ENCODE measurements around the gene FGF16.
"Not testable (repeated sequence)": the region's sequence is repeated elsewhere in the genome, so short reads cannot be mapped to it uniquely, and the experiment has no call there.

The FGF16 gene

GRCh38 chrX:77446908-77447652 is at the start of gene FGF16:
TSS of gene FGF16 (plus strand) at chrX:77447389. CDS start at chrX:77447675, 286 bp downstream.
- DNase-seq (ENCODE audit: low spot score), result no peak

DNA sequence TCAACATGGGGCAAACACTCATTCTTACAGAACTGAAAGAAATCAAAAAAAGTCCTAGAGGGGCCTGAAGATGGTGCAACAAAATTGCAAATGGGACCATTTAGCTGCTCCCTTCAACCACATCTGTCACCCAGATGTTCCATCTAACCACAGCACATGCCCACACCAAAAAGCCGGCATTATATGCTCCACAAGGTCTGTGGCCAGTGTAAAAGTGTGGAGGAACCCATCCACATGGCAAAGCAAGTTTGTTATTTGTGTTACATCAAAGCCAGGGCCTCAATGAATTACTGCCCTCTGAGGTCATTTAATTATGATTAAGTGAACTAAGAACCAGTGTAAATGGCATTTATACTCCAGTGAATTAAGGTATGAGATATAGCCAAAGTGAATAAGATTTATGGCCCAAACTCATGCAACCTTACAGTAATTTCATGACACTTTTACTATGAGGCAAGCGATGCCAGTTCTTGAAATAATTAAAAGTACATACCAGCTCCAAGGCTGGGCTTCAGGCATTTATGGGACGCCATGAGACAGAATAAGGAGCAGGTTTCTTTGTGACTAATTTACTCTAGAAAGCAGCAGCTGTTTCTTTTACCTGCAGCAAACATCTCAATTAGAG is 48.7 kb upstream of the FGF16 start:
- no peak for DNase-seq (ENCODE audit: low spot score)

- no peak for DNase-seq (ENCODE audit: low spot score)
These were observed 42.8 kb upstream of the FGF16 start for GRCh38 chrX:77404419-77404818.

DNA sequence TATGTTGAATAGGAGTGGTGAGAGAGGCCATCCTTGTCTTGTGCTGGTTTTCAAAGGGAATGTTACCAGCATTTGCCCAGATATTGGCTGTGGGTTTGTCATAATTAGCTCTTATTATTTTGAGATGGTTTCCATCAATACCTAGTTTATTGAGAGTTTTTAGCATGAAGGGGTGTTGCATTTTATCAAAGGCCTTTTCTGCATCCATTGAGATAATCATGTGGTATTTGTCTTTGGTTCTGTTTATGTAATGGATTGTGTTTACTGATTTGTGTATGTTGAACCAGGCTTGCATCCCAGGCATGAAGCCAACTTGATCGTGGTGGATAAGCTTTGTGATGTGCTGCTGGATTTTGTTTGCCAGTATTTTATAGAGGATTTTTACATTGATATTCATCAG is 39.4 kb upstream of the FGF16 start:
- not testable (repeated sequence) for DNase-seq (ENCODE audit: low spot score)

DNA sequence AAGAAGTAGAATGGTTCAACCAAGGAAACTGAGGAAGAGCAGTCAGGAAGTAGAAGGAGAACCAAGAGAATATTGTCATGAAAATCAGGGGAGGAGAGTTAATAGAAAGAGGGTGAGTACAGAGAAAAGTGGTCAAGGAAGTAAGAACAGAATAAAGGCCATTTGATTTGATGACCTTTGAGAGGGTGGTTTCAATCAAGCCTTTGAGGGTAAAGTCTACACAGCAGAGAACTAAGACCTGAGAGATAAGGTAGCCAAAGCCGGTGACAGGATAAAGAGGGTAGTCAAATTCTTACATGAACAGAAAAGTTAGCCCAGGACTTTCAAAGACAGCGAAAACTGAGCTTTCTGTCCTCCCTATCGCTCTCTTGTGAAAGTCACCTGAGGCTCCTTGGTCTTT is 34.6 kb upstream of the FGF16 start:
- DNase-seq (ENCODE audit: low spot score), result no peak

DNA sequence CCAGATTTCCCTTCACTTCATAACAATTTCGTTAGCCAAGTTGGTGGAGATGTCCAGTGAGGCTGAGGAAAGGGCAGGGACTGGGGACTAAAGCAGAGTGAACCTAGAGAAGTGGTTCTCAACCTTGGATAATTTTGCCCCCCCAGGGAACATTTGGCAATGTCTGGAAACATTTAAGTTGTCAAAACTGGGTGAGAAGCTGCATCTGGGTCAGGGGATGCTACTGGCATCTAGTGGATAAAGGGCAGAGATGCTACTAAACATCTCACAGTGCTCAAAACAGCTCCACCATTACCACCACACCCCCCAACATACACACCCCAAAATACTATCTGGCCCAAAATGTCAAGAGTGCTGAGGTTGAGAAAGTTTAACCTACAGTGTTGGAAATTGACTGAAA is 32.0 kb upstream of the FGF16 start:
- no peak for DNase-seq (ENCODE audit: low spot score)

DNA sequence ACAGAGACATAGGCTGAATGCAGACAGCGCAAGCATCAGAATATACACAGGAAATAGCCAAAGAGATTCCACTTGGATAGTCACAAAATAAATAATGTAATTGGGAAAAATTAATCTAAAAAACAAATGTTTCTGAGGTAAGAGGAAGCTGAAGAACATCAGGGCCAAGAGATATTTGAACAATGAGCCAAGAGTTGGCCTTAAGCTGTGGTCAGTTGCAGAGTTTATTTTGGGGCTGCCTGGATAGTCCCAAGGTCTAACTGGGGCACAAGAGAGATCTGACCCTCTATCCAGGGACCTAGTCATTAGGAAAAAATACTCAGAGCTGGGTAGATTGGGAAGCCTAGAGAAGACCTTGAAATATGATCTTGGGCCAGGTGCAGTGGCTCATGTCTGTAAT is 31.3 kb upstream of the FGF16 start:
- DNase-seq (ENCODE audit: low spot score), result no peak

DNA sequence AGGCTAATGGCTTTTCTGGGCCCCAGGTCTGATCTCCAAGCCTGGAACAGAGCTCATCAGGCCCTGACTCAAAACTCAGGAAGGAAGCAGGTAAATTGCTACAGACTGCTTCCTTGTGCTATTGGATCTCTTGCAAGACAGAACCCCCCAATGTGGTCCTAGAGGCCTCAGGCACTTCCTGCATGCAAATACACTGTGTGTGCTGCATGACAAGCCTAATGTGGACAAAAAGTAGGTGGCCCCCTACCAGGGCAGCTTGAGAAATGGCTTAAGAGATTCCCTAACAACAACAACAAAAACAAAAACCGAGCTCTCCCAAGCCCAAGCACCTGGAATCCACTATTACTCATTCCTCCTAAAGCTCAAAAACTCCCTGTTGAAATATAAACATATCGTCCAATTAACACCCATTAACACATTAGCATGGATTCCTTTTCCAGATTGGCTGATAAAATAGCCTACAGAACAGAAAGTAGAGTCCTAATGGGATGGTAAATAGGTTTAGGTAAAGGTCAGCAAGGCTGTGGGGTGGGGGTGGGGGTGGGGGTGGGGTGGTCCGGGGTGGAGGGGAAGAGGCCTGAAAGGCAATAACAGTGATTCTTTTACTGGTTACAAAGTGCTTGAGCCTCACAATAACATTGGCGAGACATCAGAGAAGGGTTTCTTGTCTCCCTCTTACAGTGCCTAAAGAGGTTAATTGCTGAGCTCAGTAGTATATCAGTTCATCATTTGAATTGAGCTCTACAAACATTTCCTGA is 24.1 kb upstream of the FGF16 start:
- no peak for DNase-seq (ENCODE audit: low spot score)

DNA sequence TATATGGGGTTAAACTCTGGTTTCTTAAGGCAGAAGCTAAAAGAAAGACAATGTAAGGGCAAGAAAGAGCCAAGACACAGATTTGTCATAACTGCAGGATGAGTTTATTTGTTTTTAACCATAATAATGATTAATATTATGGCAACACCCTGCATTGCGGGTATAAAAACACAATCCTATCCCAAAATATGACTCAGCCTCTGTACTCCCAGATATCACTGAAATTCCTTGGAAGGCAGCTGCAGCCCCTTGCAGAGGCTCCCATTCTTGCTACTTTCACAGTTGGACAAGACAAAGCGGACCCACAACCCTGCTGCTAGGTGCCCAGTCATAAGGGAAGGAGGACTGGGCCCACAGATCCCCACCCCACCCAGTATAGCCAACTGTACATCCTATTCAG is 20.4 kb upstream of the FGF16 start:
- DNase-seq (ENCODE audit: low spot score), result no peak

DNA sequence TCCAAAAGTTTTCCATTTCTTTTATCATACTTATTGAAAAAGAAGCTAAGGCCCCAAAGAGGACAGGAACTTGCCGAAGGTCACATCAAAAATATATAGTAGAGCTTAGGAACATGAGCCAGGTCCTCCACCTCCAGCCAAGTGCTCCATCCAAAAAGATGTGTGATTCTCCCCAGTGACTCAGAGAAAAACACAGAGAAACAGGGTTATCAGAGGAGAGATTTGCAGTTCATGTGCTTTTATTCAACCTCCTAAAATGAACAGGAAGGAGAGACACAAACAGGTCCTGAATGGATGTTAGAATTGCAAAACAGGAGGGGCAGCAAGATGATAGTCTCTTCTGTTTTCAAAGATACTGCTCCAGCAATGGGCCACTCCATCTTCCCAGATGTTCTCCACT is 19.6 kb upstream of the FGF16 start:
- DNase-seq (ENCODE audit: low spot score), result no peak

- DNase-seq (ENCODE audit: low spot score), result no peak
These were observed 18.6 kb upstream of the FGF16 start for GRCh38 chrX:77428551-77428950.

DNA sequence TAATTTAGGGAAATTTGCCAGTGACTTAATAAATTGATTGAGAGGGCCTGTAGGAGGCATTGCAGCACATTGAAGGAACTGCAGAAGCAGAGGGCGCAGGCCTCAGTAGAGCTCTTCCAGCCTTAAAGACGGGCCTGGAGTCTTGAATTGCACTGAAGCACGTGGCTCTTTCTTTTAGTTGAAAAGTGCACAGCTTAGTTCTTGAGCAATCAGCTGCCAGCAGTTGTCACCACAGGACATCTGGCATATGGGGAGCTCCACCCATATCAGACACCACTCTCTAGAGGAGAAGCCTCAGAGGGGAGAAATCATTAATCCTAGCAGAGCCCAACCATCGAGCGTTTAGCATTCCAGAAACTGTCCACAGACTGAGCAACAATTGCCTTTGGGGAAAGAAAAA is 16.0 kb upstream of the FGF16 start:
- DNase-seq (ENCODE audit: low spot score), result no peak

DNA sequence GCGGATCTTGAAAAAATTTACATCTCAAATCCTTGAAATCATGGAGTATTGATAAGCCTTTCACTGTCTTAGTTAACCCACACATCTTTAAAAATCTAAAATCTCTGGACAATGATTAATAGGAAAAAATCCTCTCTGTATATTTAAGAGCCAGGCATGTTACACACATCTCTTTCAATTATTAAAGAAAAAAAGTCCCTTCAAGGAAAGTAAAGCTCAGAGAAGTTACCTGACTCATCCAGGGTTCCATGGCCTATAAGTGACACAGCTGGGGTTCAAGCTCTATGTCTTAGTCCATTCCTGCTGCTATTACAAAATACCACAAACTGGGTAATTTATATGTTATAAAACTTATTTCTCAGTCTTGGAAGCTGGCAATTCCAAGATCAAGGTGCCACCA is 14.2 kb upstream of the FGF16 start:
- no peak for DNase-seq (ENCODE audit: low spot score)

DNA sequence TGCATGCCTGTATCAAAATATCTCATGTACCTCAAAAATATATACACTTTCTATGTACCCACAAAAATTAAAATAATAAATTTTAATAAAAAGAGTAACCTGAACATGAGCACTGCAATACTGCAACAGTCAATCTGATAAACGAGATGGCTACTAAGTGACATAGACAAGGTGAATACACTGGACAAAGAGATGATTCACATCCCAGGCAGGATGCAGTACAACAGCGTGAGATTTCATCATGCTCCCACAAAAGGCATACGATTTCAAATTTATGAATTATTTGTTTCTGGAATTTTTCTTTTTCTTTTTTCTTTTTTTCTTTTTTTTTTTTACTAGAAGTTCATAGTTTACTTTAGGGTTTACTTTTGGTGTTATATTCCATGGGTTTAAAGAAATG is 12.2 kb upstream of the FGF16 start:
- DNase-seq (ENCODE audit: low spot score), result no peak

DNA sequence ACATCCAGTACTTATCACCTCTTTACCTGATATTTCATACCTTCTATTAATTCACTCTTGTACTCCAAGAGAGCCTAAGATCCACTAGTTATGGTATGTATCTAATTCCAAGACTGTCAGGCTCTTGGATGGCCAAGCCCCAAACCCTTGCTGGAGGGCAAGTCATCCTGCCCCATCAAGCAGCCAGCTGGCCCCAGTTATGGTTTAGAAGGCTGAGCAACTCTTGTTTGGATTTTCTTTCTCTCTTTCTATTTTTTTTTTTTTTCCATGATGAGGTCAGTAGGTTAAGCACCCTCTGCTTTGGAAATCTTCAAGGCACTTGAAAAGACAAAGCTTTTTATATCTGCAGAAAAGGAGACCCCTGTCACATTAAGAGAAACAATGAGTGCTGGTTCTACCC is 10.9 kb upstream of the FGF16 start:
- DNase-seq (ENCODE audit: low spot score), result no peak

DNA sequence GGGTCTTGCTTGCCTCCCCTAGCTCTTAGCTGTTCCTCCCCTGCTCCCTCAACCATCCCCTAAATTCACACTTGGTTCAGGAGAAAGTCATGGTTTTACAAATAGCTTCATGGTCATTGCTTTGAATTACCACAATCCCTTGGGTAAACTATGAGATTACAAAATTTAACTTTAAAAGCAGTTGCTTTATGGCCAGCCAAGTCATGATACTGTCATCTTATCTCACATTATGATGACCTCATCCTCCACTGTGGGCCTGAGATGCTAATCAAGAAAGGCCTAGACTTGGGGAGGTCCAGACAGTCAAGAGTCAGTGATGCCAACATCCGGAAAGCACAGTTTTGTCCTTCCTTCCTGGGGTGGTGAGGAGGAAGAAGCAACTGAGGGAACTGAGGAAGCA is 10.5 kb upstream of the FGF16 start:
- no peak for DNase-seq (ENCODE audit: low spot score)

- DNase-seq (ENCODE audit: low spot score), result no peak
These were observed 6.9 kb upstream of the FGF16 start for GRCh38 chrX:77440330-77440729.

DNA sequence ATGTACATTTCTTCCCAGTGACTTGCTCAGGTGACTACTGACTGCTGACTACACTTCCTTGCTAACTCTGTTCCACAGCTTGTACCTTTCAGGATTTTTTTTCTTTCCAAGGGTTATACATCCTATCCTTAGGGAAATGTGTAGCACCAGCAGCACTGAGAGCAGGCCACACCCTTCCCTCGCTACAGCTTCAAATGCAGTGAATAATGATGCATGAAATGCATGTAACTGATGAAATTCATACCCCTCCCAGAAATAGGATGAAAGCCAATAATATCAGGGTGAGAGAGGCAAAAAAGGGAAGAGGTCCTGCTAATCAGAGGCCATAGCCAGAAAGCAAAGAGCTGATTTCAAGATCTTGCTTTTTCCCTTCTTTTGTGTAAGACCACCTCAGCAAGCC is 6.2 kb upstream of the FGF16 start:
- DNase-seq (ENCODE audit: low spot score), result no peak

- DNase-seq (ENCODE audit: low spot score), result no peak
These were observed 5.7 kb upstream of the FGF16 start for GRCh38 chrX:77441479-77441878.

GRCh38 chrX:77442728-77443127 is 4.5 kb upstream of the FGF16 start:
- no peak for DNase-seq (ENCODE audit: low spot score)

DNA sequence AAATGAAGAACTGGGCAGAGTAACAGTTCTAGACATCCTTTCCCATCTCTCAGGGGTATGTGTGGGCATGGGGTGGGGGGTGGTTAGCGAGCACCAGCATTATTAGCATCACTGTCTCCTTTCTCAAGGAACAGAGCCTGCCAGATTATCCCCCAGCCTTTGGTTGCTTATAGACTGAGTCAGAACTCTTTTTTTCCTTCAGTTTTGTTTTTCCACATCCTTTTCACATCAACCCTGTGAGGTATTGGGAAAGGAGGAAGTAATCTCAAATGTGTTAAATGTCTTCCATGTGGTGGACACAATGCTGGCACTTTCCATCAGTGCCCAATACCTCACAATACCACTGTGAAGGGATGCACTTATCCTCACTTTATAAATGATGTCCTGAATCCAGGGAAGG is 3.1 kb upstream of the FGF16 start:
- DNase-seq (ENCODE audit: low spot score), result no peak

- DNase-seq (ENCODE audit: low spot score), result no peak
These were observed 2.6 kb upstream of the FGF16 start for GRCh38 chrX:77444545-77444944.

- DNase-seq (ENCODE audit: low spot score), result no peak
These were observed 1.1 kb upstream of the FGF16 start for GRCh38 chrX:77446029-77446585.
